Mononuclear cell (primary cell): ENCODE results near the gene VPS37D. TPM values are rescaled to one million over a fixed set of nuclear protein-coding genes. Genes with fewer than 3 reads are reported as not detected.
"Not testable (repeated sequence)": the region's sequence is repeated elsewhere in the genome, so short reads cannot be mapped to it uniquely, and the experiment has no call there.

ENCODE experiments used
- H3K27me3 ChIP-seq: 2 replicates; pipeline ENCODE4 v1.6.0; 2011; ENCODE audit warnings: low read length, control low read depth; ENCODE audit not compliant: insufficient read depth
- H3K4me1 ChIP-seq: 2 replicates; pipeline ENCODE4 v1.5.1; 2011; ENCODE audit warnings: mild to moderate bottlenecking, low read length, control low read depth; ENCODE audit not compliant: insufficient read depth
- H3K4me3 ChIP-seq: 2 replicates; pipeline ENCODE4 v1.5.1; 2011; ENCODE audit warnings: mild to moderate bottlenecking, low read length, moderate library complexity
- H3K9me3 ChIP-seq: 2 replicates; pipeline ENCODE4 v1.5.1; 2011; ENCODE audit warnings: low read depth, mild to moderate bottlenecking, control low read depth, low read length
- total RNA-seq: library from RNA; depleted of rRNA; stranded (reverse); fragments of >200 nt; gene quantifications from one replicate; pipeline ENCODE4 v1.2.3, GENCODE V29; 2012

Gene VPS37D
- total RNA-seq: 0.63 TPM

- Histone ChIP-seq H3K4me3 (peak within 1 kb of the TSS; percentile 18), H3K27me3 (peaks cover 30% of the 10 kb centered on the region), H3K9me3 (no peaks in the 10 kb centered on the region), H3K4me1 (peaks cover 11% of the 10 kb centered on the region)
These were observed at the start of gene VPS37D for GRCh38 chr7:73667344-73668102. Gene VPS37D (plus strand): TSS chr7:73667831. CDS start chr7:73667959, 128 bp downstream.

GRCh38 chr7:73618538-73618937 lies 49.1 kb upstream of the VPS37D start:
- Histone ChIP-seq H3K27me3 (peaks cover 23% of the 10 kb centered on the region), H3K9me3 (no peaks in the 10 kb centered on the region), H3K4me1 (peaks cover 6% of the 10 kb centered on the region), H3K4me3 (no peak overlapping the region)

GRCh38 chr7:73619394-73619793 lies 48.2 kb upstream of the VPS37D start:
- H3K27me3 ChIP-seq: peaks cover 25% of the 10 kb centered on the region
- H3K9me3 ChIP-seq, H3K4me3 ChIP-seq, H3K4me1 ChIP-seq: not testable (repeated sequence)

GRCh38 chr7:73621168-73622063 lies 46.2 kb upstream of the VPS37D start:
- H3K4me1 ChIP-seq: peaks cover 10% of the 10 kb centered on the region
- no peak overlapping the region for H3K4me3 ChIP-seq
- no peaks in the 10 kb centered on the region for H3K9me3 ChIP-seq
- peaks cover 38% of the 10 kb centered on the region for H3K27me3 ChIP-seq

GRCh38 chr7:73622527-73622908 lies 45.1 kb upstream of the VPS37D start:
- no peak overlapping the region for H3K4me3 ChIP-seq

GRCh38 chr7:73622909-73623797 lies 44.5 kb upstream of the VPS37D start:
- Histone ChIP-seq H3K4me3 (no peak overlapping the region), H3K27me3 (peaks cover 45% of the 10 kb centered on the region), H3K4me1 (peaks cover 10% of the 10 kb centered on the region)

More at GRCh38 chr7:73622527-73622908, 45.1 kb upstream of the VPS37D start:
- no peaks in the 10 kb centered on the region for H3K9me3 ChIP-seq
- peaks cover 10% of the 10 kb centered on the region for H3K4me1 ChIP-seq
- peaks cover 42% of the 10 kb centered on the region for H3K27me3 ChIP-seq

GRCh38 chr7:73623798-73624668 lies 43.6 kb upstream of the VPS37D start, which contains the start of gene MLXIPL:
Gene MLXIPL (minus strand): TSS chr7:73624522. CDS start chr7:73624492, 30 bp downstream.
- no peaks in the 10 kb centered on the region for H3K9me3 ChIP-seq
- peaks cover 10% of the 10 kb centered on the region for H3K4me1 ChIP-seq
- peaks cover 49% of the 10 kb centered on the region for H3K27me3 ChIP-seq
- H3K4me3 ChIP-seq: no peak within 1 kb of the TSS

More at GRCh38 chr7:73622909-73623797, 44.5 kb upstream of the VPS37D start:
- no peaks in the 10 kb centered on the region for H3K9me3 ChIP-seq

GRCh38 chr7:73624669-73625001 lies 43.0 kb upstream of the VPS37D start:
- Histone ChIP-seq H3K27me3 (peaks cover 52% of the 10 kb centered on the region), H3K4me1 (peaks cover 10% of the 10 kb centered on the region), H3K9me3 (no peaks in the 10 kb centered on the region), H3K4me3 (no peak overlapping the region)

GRCh38 chr7:73625276-73625675 lies 42.4 kb upstream of the VPS37D start:
- no peaks in the 10 kb centered on the region for H3K9me3 ChIP-seq
- peaks cover 10% of the 10 kb centered on the region for H3K4me1 ChIP-seq
- H3K4me3 ChIP-seq: no peak overlapping the region
- peaks cover 52% of the 10 kb centered on the region for H3K27me3 ChIP-seq

GRCh38 chr7:73626814-73627213 lies 40.8 kb upstream of the VPS37D start:
- no peak overlapping the region for H3K4me3 ChIP-seq
- H3K27me3 ChIP-seq: peaks cover 49% of the 10 kb centered on the region
- peaks cover 10% of the 10 kb centered on the region for H3K4me1 ChIP-seq
- no peaks in the 10 kb centered on the region for H3K9me3 ChIP-seq

- Histone ChIP-seq H3K4me3 (no peak overlapping the region), H3K4me1 (peaks cover 4% of the 10 kb centered on the region), H3K9me3 (no peaks in the 10 kb centered on the region), H3K27me3 (peaks cover 39% of the 10 kb centered on the region)
These were observed 39.1 kb upstream of the VPS37D start for GRCh38 chr7:73628504-73628903.

- Histone ChIP-seq H3K27me3 (peaks cover 24% of the 10 kb centered on the region), H3K4me3 (no peak overlapping the region), H3K9me3 (no peaks in the 10 kb centered on the region), H3K4me1 (peaks cover 8% of the 10 kb centered on the region)
These were observed 36.1 kb upstream of the VPS37D start for GRCh38 chr7:73631558-73631957.

- Histone ChIP-seq H3K4me3 (no peak overlapping the region), H3K4me1 (peaks cover 8% of the 10 kb centered on the region), H3K27me3 (peaks cover 17% of the 10 kb centered on the region), H3K9me3 (no peaks in the 10 kb centered on the region)
These were observed 34.3 kb upstream of the VPS37D start for GRCh38 chr7:73633323-73633722.

GRCh38 chr7:73633844-73634243 lies 33.8 kb upstream of the VPS37D start:
- no peak overlapping the region for H3K4me3 ChIP-seq
- H3K9me3 ChIP-seq: no peaks in the 10 kb centered on the region
- H3K4me1 ChIP-seq: peaks cover 8% of the 10 kb centered on the region
- H3K27me3 ChIP-seq: peaks cover 15% of the 10 kb centered on the region
